Endothelial cell of umbilical vein (primary cell): ENCODE measurements around the gene IDI2.

Source experiments
- MYC ChIP-seq: IDR thresholded peaks from one replicate; pipeline ENCODE4 v1.6.1; 2011; ENCODE audit warnings: mild to moderate bottlenecking, low read depth, low read length
- POLR2A ChIP-seq: IDR thresholded peaks from 2 replicates; pipeline ENCODE4 v1.6.1; 2012; ENCODE audit warnings: low read depth, mild to moderate bottlenecking, control low read depth, low read length
- TF ChIP-seq, protein P1 (sequence below), 2 donors: IDR thresholded peaks; 1 replicate in 1 of 2; 2 replicates in 1 of 2; pipeline ENCODE4 v1.5.1; 2011; ENCODE audit warnings: low read length in 2 of 2, mild to moderate bottlenecking in 2 of 2, moderate library complexity in 2 of 2, control low read depth in 1 of 2, inconsistent platforms in 1 of 2, low read depth in 1 of 2; ENCODE audit not compliant: insufficient read depth in 1 of 2; ENCODE audit errors: extremely low read depth in 1 of 2

- TF ChIP-seq, protein P1, sequence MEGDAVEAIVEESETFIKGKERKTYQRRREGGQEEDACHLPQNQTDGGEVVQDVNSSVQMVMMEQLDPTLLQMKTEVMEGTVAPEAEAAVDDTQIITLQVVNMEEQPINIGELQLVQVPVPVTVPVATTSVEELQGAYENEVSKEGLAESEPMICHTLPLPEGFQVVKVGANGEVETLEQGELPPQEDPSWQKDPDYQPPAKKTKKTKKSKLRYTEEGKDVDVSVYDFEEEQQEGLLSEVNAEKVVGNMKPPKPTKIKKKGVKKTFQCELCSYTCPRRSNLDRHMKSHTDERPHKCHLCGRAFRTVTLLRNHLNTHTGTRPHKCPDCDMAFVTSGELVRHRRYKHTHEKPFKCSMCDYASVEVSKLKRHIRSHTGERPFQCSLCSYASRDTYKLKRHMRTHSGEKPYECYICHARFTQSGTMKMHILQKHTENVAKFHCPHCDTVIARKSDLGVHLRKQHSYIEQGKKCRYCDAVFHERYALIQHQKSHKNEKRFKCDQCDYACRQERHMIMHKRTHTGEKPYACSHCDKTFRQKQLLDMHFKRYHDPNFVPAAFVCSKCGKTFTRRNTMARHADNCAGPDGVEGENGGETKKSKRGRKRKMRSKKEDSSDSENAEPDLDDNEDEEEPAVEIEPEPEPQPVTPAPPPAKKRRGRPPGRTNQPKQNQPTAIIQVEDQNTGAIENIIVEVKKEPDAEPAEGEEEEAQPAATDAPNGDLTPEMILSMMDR (IDR thresholded peaks at IDR 0.05; ENCODE audit: extremely low read depth in 1 of 2, insufficient read depth in 1 of 2, low read depth in 1 of 2, low read length in 2 of 2), result no peak
- no peak for TF ChIP-seq MYC
- TF ChIP-seq POLR2A, result no peak
These were observed 21.6 kb downstream of the IDI2 start for GRCh38 chr10:1003884-1004670.
